Thyroid gland (tissue), 4 donors: ENCODE data around the gene ATXN1L.

Experiments
- POLR2A ChIP-seq, 2 donors: fragments of 450-650 bp; IDR thresholded peaks; one replicate each; pipeline ENCODE4 v1.6.1; 2017; ENCODE audit warnings: antibody characterized with exemption in 2 of 2, mild to moderate bottlenecking in 2 of 2, moderate library complexity in 1 of 2
- TF ChIP-seq, protein P1 (sequence below), 6 experiments: fragments of 200-600 bp in 3 of 6; fragments of 450-650 bp in 3 of 6; sonication (generic) in 3 of 6; IDR thresholded peaks; one replicate each; pipeline ENCODE4 v1.5.1; 2016 to 2019; ENCODE audit warnings: antibody characterized with exemption in 6 of 6, mild to moderate bottlenecking in 2 of 6, inconsistent platforms in 1 of 6, moderate library complexity in 1 of 6

GRCh38 chr16:71865173-71865863 is 19.5 kb downstream of the ATXN1L start:
- TF ChIP-seq, protein P1, sequence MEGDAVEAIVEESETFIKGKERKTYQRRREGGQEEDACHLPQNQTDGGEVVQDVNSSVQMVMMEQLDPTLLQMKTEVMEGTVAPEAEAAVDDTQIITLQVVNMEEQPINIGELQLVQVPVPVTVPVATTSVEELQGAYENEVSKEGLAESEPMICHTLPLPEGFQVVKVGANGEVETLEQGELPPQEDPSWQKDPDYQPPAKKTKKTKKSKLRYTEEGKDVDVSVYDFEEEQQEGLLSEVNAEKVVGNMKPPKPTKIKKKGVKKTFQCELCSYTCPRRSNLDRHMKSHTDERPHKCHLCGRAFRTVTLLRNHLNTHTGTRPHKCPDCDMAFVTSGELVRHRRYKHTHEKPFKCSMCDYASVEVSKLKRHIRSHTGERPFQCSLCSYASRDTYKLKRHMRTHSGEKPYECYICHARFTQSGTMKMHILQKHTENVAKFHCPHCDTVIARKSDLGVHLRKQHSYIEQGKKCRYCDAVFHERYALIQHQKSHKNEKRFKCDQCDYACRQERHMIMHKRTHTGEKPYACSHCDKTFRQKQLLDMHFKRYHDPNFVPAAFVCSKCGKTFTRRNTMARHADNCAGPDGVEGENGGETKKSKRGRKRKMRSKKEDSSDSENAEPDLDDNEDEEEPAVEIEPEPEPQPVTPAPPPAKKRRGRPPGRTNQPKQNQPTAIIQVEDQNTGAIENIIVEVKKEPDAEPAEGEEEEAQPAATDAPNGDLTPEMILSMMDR (IDR thresholded peaks at IDR 0.05), result no peak
- no peak for TF ChIP-seq POLR2A (IDR thresholded peaks at IDR 0.05)
